Stimulated activated CD4-positive, alpha-beta T cell treated with anti-CD3 and anti-CD28 coated beads, TNF-alpha, amount 100 ng/mL, for 24 hours (primary cell): ENCODE measurements around the gene OR2A14.
"Not testable (repeated sequence)": the region's sequence is repeated elsewhere in the genome, so short reads cannot be mapped to it uniquely, and the experiment has no call there.

Experiments used
- DNase-seq, 3 experiments: peaks; one replicate each; pipeline ENCODE4 v3.0.0-alpha.2; 2020; ENCODE audit warnings: low read depth in 3 of 3

Gene OR2A14

DNA sequence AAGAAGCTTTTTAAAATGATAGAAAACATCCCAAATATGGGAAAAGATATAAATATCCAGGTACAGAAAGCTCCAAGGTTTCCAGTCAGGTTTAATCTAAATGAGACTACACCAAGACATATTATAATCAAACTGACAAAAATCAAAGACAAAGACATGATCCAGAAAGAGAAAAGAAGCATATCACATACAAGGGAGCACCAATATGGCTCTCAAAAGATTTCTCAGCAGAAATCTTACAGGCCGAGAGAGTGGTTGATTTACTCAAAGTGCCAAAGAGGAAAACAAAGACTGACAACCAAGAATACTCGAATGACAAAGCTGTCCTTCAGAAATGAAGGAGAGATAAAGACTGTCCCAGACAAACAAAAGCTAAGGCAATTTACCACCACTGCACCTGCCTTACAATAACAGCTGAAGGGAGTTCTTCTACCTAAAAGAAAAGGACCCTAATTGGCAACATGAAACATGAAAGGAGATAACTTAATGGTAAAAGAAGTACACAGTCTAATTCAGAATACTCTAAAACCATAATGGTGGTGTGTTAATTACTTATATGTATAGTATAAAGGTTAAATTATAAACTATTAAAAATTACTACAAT is 25.4 kb downstream of the OR2A14 start:
- no peak for DNase-seq

GRCh38 chr7:144158861-144159260 is 35.9 kb downstream of the OR2A14 start:
- DNase-seq = no peak

DNA sequence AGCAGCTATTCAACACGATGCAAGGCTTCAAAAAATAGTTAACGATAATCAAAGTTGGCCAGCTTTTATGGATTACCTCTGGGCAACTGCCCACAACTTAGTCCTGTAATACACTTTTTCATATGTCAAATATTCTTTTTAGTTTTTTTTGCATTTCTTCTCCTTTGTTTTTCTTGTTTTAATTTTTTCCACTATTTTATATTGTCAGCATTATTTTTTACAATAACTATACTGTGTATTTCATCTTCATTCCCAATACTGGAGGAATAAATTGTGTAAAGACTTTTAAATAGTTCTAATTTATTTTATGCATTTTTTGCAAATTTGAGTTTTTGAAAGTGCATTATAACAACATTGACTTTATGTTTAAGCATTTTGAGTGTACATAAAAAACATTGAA is 41.8 kb downstream of the OR2A14 start:
- no peak for DNase-seq

DNA sequence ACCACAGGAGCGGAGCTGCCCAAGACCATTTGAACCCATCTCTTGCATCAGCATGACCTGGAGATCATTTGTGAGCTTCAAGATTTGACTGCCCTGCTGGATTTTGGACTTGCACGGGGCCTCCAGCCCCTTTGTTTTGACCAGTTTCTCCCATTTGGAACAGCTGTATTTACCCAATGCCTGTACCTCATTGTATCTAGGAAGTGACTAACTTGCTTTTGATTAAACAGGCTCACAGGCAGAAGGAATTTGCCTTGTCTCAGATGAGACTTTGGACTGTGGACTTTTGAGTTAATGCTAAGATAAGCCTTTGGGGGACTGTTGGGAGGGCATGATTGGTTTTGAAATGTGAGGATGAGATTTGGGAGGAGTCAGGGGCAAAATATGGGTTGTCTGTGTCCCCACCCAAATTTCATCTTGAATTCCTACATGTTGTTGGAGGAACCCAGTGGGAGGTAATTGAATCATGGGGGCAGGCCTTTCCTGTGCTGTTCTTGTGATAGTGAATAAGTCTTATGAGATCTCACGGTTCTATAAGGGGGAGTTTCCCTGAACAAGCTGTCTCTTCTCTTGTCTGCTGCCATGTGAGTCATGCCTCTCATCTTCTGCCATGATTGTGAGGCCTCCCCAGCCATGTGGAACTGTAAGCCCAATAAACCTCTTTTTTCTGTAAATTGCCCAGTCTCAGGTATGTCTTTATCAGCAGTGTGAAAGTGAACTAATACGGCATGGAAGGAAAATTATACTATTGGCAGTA is 48.8 kb downstream of the OR2A14 start:
- DNase-seq = not testable (repeated sequence)

GRCh38 chr7:144174613-144175012 is 51.6 kb downstream of the OR2A14 start:
- no peak for DNase-seq

DNA sequence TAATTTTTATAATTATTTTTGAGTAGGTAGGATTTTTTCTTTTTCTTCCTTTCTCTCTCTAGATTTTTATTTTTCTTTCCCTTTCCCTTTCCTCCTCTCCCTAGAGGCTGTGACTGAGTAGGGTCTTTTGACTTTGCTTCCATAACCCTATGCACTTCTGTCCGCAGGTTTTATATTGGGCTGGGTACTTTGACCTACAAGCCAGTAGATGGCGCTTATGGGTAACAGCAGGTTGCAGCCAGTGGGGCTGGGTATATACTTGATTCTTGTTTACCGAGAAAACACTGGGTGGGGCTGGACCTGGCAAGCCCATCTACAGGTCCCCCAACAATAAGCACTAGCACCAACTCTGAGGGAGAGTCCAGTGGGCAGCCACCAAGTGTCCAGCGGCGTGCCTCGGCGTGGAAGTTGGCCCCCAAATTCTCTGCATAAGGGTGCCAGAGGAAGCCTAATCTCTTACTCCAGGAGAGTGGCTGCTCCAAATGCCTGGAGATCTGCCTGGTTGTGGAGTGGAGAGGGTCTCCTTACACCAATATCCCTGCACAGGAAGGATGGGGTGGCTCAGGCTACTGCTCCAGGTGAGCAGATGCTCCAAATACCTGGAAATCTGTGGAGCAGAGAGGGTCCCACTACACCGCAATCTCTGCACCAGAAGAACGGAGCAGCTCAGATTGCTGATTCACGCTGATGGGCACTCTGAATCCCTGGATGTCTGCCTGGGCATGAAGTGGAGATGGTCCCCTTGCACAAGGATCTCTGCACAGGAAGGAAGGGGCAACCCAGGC is 55.6 kb downstream of the OR2A14 start:
- DNase-seq = not testable (repeated sequence)

DNA sequence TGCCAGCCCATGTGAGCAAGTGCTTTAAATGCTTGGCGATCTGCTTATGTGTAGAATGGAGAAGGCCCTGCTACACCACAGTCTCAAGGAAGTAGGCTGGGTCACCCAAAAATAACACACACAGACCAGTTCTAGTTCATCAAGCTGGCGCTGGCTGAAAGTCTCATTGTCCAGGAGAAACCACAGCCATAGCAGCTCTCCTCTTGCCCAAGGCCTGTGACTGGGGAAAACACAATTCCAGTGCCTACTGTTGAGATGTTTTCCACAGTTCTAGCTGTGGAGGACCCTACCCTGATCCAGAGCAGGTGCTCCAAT is 56.1 kb downstream of the OR2A14 start:
- DNase-seq = not testable (repeated sequence)
